GM12872 (cell line): ENCODE results near the gene PRKCI.

Experiments used
- TF ChIP-seq, protein P1 (sequence below): IDR thresholded peaks from 3 replicates; pipeline ENCODE4 v1.5.1; 2011; ENCODE audit warnings: low read depth, mild to moderate bottlenecking, low read length, moderate library complexity; ENCODE audit not compliant: insufficient read depth

The PRKCI gene

DNA sequence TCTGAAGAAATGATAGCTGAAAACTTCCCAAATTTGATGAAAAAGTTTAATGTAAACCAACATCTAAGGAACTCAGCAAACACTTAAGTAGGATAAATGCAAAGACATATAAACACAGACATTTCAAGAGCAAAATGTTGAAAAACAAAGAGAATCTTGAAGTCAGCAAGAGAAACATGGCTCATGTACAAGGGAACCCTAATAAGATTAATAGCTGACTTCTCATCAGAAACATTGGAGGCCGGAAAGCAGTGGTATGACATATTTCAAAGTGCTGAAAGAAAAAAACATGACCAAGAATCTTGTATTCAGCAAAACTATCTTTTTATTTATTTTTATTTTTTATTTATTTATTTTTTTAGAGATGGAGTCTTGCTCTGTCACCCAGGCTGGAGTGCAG is 10.6 kb upstream of the PRKCI start:
- TF ChIP-seq, protein P1, sequence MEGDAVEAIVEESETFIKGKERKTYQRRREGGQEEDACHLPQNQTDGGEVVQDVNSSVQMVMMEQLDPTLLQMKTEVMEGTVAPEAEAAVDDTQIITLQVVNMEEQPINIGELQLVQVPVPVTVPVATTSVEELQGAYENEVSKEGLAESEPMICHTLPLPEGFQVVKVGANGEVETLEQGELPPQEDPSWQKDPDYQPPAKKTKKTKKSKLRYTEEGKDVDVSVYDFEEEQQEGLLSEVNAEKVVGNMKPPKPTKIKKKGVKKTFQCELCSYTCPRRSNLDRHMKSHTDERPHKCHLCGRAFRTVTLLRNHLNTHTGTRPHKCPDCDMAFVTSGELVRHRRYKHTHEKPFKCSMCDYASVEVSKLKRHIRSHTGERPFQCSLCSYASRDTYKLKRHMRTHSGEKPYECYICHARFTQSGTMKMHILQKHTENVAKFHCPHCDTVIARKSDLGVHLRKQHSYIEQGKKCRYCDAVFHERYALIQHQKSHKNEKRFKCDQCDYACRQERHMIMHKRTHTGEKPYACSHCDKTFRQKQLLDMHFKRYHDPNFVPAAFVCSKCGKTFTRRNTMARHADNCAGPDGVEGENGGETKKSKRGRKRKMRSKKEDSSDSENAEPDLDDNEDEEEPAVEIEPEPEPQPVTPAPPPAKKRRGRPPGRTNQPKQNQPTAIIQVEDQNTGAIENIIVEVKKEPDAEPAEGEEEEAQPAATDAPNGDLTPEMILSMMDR = no peak

DNA sequence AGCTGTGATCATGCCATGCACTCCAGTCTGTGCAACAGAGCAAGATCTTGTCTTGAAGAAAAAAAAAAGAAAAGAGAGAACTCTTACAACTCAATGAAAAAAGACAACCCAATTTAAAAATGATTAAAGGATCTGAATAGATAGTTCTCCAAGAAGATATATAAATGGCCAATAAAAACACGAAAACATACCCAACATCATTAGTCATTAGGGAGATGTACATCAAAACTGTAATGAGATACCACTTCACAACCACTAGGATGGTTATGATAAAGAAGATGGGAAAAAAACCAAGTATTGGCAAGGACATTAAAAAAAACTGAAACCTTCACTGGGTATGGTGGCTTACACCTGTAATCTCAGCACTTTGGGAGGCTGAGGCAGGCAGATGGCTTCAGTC is 2.4 kb upstream of the PRKCI start:
- TF ChIP-seq, protein P1 = no peak

DNA sequence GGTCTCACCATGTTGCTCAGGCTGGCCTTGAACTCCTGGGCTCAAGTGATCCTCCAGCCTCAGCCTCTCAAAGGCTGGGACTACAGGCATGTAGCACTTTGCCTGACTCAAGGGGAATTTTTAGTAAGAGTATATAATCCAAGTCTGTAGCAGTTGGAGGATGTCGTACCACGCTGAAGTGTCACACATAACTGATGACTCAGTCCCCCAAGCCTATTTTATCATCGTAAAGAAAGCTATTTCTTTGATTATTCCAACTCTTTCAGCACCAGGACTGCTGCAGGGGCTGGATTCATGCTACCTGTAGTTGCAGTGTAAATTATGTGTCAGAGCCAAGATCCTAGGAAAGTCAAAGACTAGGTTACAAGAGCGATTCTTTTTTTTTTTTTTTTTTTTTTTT is 1.4 kb upstream of the PRKCI start:
- TF ChIP-seq, protein P1 = no peak

DNA sequence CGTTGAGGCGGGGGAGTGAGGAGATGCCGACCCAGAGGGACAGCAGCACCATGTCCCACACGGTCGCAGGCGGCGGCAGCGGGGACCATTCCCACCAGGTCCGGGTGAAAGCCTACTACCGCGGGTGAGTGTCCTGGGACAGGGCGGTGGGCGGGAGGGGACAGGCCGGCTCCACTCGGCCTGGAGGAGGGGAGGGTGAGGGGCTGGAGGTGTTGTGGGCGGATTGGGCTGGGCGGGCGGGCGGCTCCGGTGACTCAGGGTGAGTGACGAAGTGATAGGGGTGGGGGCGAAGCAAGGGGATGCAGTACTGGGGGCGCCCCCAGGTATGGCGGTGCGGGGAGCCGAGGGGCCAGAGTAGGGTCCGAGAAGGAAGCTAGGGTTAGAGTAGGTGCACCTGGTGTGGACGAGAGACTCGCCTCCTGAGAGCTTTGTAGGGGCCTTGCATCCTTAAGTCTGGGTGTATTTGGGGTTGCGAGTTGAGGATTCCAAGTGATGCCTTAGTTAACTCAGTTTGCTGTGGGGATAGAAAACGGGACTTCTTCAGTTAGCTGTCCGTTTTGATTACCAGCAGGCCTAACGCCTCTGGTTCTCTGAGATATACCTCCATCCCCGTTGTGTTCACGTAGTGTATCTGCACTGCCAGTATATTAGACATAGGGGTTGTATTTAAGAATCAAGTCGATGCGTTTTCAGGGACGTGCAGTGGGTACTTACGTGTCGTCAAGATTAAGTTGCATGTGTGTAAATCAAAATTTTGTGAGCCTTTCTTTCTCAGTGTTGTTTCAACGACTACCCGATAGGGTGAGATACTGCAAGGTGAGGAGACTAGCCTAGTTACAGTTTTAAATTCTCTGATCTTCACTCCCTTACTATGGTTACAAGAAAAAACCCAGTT is 670 bp downstream of the PRKCI start:
- TF ChIP-seq, protein P1 = peak; percentile 26; the same call in 1 of the 3 replicates

DNA sequence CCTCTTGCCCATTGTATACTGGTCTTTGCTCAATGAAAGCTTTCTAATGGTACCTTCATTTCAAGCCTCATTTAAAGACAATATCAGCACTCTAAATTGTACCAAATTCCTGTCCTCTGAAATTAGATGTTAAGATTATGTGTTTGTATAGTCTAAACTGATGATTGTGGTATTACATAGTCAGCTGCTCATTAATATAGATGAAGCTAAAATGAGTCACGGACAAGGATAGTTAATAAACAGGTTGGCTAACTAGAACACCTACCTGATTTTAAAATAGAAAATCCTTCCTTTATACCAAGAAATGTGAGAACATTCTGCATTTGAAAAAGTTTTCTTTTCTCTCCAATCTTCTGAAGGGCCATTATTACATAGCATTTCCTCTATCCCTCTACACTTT is 2.9 kb downstream of the PRKCI start:
- TF ChIP-seq, protein P1 = no peak

DNA sequence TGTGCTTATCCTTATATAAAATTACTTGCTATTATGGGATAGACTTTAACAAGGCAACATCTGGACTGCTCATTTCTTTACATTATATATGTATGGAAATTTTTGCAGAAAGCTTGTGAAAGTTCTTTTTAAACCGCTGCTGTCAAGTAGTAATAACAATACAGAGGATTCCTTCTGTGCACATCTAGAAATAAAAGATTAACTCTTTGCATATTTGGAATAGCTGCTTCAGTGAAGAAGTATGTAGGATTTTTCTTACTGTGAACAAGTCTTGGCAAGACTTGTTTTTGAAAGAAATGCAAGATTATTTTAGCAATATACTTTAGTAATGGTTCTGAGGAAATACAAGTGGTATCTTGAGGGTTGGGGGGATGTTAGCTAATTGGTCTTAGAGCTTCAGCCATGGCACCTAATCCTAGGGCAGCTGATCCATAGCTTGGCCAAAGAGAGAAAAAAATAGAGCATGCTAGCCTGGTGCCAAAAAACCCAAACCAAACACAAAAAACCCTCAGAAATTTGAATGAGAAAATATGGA is 4.3 kb downstream of the PRKCI start:
- TF ChIP-seq, protein P1 = no peak

DNA sequence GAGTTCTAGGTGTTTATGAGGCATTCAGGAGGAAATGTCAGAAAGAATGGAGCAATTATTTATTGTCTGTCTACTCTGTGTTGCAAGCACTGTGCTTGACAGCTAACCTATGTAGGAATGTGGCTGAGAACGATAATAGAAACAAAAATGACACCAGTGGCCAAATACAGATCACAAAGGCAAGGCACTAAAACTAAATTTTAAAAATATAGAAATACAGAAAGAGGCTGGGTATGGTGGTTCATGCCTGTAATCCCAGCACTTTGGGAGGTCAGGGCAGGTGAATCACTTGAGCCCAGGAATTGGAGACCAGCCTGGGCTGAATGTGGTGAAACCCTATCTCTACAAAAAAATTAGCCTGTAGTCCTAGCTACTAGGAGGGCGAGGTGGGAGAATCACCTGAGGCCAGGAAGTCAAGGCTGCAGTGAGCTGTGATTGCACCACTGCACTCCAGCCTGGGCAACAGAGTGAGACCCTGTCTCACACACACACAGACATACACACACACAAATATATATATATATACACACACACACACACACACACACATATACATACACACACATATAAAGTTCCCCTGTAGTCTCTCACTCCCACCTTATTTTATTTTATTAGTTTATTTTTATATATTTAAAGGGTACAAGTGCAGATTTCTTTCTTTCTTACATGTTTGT is 6.0 kb downstream of the PRKCI start:
- TF ChIP-seq, protein P1 = no peak
